HFF-Myc (cell line): ENCODE results near the gene PRTFDC1.

ENCODE experiments used
- DNase-seq: peaks from one replicate; pipeline ENCODE4 v3.0.0-alpha.2; 2011; ENCODE audit warnings: low read depth; ENCODE audit errors: extremely low read depth
- H3K4me3 ChIP-seq: replicated peaks from 2 replicates; pipeline ENCODE4 v1.5.1; 2011; ENCODE audit warnings: low read depth, mild to moderate bottlenecking, control low read depth, low read length
- CTCF ChIP-seq: IDR thresholded peaks from 2 replicates; pipeline ENCODE4 v1.5.1; 2012; ENCODE audit warnings: mild to moderate bottlenecking, low read depth, low read length, control low read depth; ENCODE audit errors: missing control alignments

PRTFDC1 gene

GRCh38 chr10:24916365-24916764, 36.0 kb downstream of the PRTFDC1 start:
- H3K4me3 ChIP-seq = no peak overlapping the region
- DNase-seq = no peak
- TF ChIP-seq CTCF = no peak

- H3K4me3 ChIP-seq = no peak overlapping the region
- no peak for TF ChIP-seq CTCF
- no peak for DNase-seq
These were observed 37.1 kb downstream of the PRTFDC1 start for GRCh38 chr10:24915304-24915703.

- DNase-seq = no peak
- TF ChIP-seq CTCF = no peak
- H3K4me3 ChIP-seq = no peak overlapping the region
These were observed 38.3 kb downstream of the PRTFDC1 start for GRCh38 chr10:24914148-24914547.

GRCh38 chr10:24912215-24912614, 40.2 kb downstream of the PRTFDC1 start:
- TF ChIP-seq CTCF = no peak
- no peak for DNase-seq

GRCh38 chr10:24911029-24911428, 41.4 kb downstream of the PRTFDC1 start:
- no peak for DNase-seq
- no peak for TF ChIP-seq CTCF

More at GRCh38 chr10:24912215-24912614, 40.2 kb downstream of the PRTFDC1 start:
- H3K4me3 ChIP-seq = no peak overlapping the region

GRCh38 chr10:24910574-24910973, 41.8 kb downstream of the PRTFDC1 start:
- no peak overlapping the region for H3K4me3 ChIP-seq
- no peak for TF ChIP-seq CTCF
- no peak for DNase-seq

More at GRCh38 chr10:24911029-24911428, 41.4 kb downstream of the PRTFDC1 start:
- H3K4me3 ChIP-seq = no peak overlapping the region

- no peak for DNase-seq
- TF ChIP-seq CTCF = no peak
These were observed 43.5 kb downstream of the PRTFDC1 start for GRCh38 chr10:24908793-24909423.

More at GRCh38 chr10:24908793-24909423, 43.5 kb downstream of the PRTFDC1 start:
- no peak overlapping the region for H3K4me3 ChIP-seq
